Brain microvascular endothelial cell (primary cell): ENCODE data around the gene COG1.

Experiments used
- DNase-seq: peaks from one replicate; pipeline ENCODE4 v3.0.0-alpha.2; 2020
- H3K27ac ChIP-seq: fragments of 250-450 bp; sonication (Bioruptor Pico); 2 replicates; pipeline ENCODE4 v1.5.1; 2020; ENCODE audit warnings: mild to moderate bottlenecking, moderate library complexity
- H3K27me3 ChIP-seq: fragments of 250-450 bp; sonication (Bioruptor Pico); replicated peaks from 2 replicates; pipeline ENCODE4 v1.5.1; 2020; ENCODE audit warnings: mild to moderate bottlenecking
- H3K36me3 ChIP-seq: fragments of 250-450 bp; sonication (Bioruptor Pico); replicated peaks from 2 replicates; pipeline ENCODE4 v1.5.1; 2020; ENCODE audit warnings: mild to moderate bottlenecking
- H3K4me3 ChIP-seq: 2 replicates; pipeline ENCODE4 v1.5.1; 2011; ENCODE audit warnings: low read depth, mild to moderate bottlenecking, control low read depth, low read length, moderate library complexity
- in situ Hi-C: cut with HindIII; loops from 2 replicates; pipeline ENCODE4 v1.10.0; 2017; ENCODE audit warnings: low sequenced_read_pairs, low pct_ligation_motif_present
- TF ChIP-seq, protein P1 (sequence below): IDR thresholded peaks from 2 replicates; pipeline ENCODE4 v1.5.1; 2011; ENCODE audit warnings: low read depth, mild to moderate bottlenecking, moderate library complexity, low read length, control low read depth, inconsistent platforms; ENCODE audit errors: missing control alignments

The COG1 gene

DNA sequence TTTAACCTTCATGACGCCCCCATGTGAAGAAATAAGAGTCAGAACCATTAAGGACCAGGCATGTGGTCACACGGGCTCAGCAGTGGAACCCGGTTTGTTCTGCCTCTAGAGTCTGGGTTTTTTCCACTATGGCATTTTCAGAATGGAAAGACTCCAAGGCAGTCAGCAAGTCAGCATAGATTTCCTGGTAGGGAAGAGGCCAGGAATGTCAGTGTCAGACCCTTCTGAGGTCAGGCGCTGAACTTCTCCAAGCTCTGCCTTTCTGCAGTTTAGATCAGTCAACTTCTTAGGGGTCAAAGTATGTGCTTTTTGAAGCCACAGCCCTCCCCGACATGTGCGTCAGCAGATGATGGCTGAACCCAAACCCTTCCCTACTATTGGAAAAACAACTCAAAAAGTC, 24.2 kb upstream of the COG1 start:
- no peaks in the 10 kb centered on the region for H3K36me3 ChIP-seq
- no peak overlapping the region for H3K4me3 ChIP-seq
- H3K27me3 ChIP-seq = peaks cover 36% of the 10 kb centered on the region
- H3K27ac ChIP-seq = no peak overlapping the region
- TF ChIP-seq, protein P1, sequence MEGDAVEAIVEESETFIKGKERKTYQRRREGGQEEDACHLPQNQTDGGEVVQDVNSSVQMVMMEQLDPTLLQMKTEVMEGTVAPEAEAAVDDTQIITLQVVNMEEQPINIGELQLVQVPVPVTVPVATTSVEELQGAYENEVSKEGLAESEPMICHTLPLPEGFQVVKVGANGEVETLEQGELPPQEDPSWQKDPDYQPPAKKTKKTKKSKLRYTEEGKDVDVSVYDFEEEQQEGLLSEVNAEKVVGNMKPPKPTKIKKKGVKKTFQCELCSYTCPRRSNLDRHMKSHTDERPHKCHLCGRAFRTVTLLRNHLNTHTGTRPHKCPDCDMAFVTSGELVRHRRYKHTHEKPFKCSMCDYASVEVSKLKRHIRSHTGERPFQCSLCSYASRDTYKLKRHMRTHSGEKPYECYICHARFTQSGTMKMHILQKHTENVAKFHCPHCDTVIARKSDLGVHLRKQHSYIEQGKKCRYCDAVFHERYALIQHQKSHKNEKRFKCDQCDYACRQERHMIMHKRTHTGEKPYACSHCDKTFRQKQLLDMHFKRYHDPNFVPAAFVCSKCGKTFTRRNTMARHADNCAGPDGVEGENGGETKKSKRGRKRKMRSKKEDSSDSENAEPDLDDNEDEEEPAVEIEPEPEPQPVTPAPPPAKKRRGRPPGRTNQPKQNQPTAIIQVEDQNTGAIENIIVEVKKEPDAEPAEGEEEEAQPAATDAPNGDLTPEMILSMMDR = no peak
- in situ Hi-C loops = no loop called here
- no peak for DNase-seq

DNA sequence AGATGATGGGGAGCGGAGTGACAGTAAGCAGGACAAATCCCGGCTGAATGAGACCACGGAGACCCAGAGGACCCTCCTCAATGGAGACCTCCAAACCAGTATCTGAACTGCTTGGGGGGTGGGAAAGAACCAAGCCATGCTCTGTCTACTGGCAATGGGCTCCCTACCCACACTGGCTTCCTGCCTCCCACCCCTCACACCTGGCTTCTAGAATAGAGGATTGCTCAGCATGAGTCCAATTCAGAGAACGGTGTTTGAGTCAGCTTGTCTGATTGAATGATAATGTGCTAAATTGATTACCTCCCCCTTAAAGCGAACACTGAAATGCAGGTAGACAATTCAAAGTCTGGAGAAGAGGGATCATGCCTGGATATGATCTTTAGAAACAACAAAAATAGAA, 22.5 kb upstream of the COG1 start:
- DNase-seq = no peak
- Histone ChIP-seq H3K27me3 (peaks cover 24% of the 10 kb centered on the region), H3K36me3 (no peaks in the 10 kb centered on the region), H3K27ac (no peak overlapping the region), H3K4me3 (no peak overlapping the region)
- TF ChIP-seq, protein P1 = no peak
- in situ Hi-C loops = no loop called here

DNA sequence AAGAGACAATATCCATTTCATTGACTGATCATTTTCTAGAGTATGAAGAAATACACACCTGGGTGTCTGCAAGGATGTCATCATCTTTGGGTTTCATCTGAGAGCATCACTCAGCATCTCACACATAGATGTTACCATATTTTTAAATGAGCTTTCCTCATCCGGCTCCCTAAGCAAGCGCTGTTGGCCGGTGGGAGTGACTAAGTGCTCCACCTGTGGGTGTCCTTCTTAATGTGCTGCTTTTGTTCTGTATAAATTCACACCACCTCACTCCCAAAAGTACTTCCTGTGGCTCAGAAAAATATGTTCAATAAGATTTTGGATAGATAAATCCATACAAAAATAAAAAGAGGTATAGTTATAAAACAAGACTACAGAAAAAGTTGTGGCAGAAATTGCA, 20.6 kb upstream of the COG1 start:
- no peak for DNase-seq
- in situ Hi-C loops = no loop called here
- peaks cover 8% of the 10 kb centered on the region for H3K27me3 ChIP-seq
- no peak overlapping the region for H3K4me3 ChIP-seq
- no peak overlapping the region for H3K27ac ChIP-seq
- no peaks in the 10 kb centered on the region for H3K36me3 ChIP-seq
- TF ChIP-seq, protein P1 = no peak

DNA sequence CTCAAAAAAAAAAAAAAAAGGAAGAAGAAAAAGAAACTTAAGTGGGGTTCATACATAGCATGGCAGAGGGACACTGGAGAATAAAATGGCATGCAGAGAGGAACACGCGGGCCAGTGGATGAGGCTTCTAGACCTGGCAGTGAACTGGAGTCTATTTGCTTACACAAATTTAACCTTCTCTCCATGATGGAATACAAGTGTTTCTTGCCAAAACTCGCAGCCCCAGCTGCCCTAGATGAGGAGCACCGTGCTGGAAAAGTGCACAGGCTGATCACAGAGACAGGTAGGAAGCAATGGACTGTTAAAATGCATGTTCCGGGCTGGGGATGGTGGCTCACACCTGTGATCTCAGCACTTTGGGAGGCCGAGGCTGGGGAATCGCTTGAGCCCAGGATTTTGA, 18.7 kb upstream of the COG1 start:
- TF ChIP-seq, protein P1 = no peak
- in situ Hi-C loops = no loop called here
- no peaks in the 10 kb centered on the region for H3K36me3 ChIP-seq
- no peaks in the 10 kb centered on the region for H3K27me3 ChIP-seq
- H3K27ac ChIP-seq = no peak overlapping the region
- H3K4me3 ChIP-seq = no peak overlapping the region
- no peak for DNase-seq

DNA sequence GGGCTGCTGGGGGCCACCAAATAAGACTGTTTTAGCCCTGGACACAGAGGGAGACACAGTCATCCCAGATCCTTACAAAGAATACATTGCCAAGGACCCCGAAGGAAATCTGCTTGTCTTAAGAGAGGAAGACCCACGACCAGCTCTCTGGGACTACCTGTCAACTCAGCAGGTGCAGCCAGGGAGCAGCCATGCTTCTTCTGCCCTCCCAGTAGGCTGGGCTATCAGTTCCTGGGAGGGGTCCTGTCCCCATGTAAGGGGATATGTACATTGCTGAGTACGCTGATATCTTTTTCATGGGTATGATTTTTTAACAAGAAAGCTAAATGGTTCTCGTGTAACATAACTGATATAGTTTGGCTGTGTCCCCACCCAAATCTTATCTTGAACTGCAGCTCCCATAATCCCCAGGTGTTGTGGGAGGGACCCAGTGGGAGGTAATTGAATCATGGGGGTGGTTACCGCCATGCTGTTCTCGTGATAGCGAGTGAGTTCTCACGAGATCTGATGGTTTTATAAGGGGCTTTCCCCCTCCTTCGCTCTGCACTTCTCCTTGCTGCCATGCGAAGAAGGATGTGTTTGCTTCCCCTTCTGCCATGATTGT, 16.8 kb upstream of the COG1 start:
- in situ Hi-C loops = loop anchor here (25.0 kb wide), 1 partner anchor 189 kb away; no protein-coding TSS in a partner anchor
- H3K36me3 ChIP-seq = no peaks in the 10 kb centered on the region
- H3K27ac ChIP-seq = no peak overlapping the region
- TF ChIP-seq, protein P1 = no peak
- DNase-seq = no peak
- no peak overlapping the region for H3K4me3 ChIP-seq
- H3K27me3 ChIP-seq = no peaks in the 10 kb centered on the region

DNA sequence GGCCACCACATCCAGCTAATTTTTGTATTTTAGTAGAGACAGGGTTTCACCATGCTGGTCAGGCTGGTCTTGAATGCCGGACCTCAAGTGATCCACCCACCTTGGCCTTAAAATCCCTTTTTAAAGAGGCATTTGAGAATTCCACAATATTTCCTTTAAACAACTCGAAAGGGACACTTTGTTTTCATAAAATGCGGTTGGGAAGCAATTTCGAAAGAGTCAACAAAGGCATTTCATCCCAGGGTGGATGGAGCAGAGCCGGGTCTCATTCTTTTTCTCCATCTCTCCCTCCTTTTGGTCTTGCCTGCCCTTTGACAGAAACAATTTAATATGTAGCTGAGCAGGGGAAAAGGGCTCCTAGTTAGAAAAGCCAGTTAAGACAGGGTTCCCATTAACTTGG, 13.5 kb upstream of the COG1 start:
- H3K27ac ChIP-seq = no peak overlapping the region
- H3K27me3 ChIP-seq = no peaks in the 10 kb centered on the region
- TF ChIP-seq, protein P1 = no peak
- no peaks in the 10 kb centered on the region for H3K36me3 ChIP-seq
- in situ Hi-C loops = loop anchor here (25.0 kb wide), 1 partner anchor 192 kb away; no protein-coding TSS in a partner anchor
- no peak for DNase-seq
- no peak overlapping the region for H3K4me3 ChIP-seq
